ENCODE data around the gene PTPN3.

Gene PTPN3

DNA sequence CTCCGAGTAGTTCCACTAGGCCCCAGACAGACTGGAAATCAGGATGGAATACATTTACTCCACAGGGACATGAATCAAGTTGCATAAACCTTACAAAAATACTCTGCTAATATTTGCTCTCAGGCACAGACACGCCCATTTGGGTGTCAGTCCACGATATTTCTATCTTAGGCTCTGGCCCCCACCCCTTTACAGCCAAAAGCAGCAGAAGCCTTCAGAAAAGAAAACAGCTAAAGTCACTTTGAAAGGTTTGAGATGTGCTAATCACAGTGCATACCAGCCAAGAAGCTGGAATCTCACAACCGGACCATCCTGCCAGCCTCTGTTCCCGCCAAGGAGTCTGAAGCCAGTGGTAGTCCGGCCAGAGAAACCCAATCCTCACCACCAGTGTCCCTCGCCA is 22.6 kb downstream of the PTPN3 start:
- no peak for DNase-seq

GRCh38 chr9:109474944-109475343 is 23.2 kb downstream of the PTPN3 start:
- no peak for DNase-seq

DNA sequence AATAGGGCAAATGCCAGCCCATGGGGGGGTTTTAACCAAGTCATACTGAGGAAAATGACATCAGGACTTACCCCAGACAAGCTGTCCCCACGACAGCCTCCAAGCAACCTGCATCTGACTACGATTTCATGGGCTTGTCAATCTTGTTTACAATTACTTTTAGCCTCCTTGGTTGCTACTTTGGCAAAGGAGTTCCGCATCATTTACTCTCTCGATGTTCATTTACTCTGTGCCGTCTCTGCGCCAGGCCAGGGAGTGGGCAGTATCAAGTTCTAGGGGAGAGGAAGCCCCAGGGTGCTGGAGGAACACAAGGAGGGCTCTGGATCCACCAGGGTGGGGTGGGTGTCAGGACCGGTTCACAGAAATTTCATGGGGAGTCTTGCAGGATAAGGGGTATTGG is 23.9 kb downstream of the PTPN3 start:
- DNase-seq, result no peak

GRCh38 chr9:109473329-109473728 is 24.8 kb downstream of the PTPN3 start:
- no peak for DNase-seq

GRCh38 chr9:109471475-109472393 is 26.4 kb downstream of the PTPN3 start:
- no peak for DNase-seq

- peak; percentile 22 to 50 for DNase-seq
These were observed 28.3 kb downstream of the PTPN3 start for GRCh38 chr9:109469646-109470358.

GRCh38 chr9:109468927-109469326 is 29.2 kb downstream of the PTPN3 start:
- no peak for DNase-seq

DNA sequence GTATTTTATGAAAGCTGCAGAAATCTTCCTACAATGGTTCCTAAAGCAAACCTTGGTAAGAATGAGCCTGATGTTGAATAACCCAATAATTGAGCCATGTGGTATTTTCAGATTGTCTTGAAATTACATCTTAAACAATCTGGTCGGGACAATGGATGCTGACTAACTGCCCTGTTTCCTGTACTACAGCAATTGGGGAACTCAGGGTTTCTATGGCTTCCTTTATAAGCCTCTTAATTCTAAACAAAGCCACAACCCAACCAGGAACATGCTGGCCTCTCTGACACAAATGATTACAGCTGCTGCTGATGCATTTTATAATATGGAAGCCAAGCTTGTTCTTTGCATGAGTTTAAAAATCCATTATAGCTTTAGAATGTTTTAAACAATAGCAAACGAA is 30.2 kb downstream of the PTPN3 start:
- peak; percentile 17 to 20 for DNase-seq

DNA sequence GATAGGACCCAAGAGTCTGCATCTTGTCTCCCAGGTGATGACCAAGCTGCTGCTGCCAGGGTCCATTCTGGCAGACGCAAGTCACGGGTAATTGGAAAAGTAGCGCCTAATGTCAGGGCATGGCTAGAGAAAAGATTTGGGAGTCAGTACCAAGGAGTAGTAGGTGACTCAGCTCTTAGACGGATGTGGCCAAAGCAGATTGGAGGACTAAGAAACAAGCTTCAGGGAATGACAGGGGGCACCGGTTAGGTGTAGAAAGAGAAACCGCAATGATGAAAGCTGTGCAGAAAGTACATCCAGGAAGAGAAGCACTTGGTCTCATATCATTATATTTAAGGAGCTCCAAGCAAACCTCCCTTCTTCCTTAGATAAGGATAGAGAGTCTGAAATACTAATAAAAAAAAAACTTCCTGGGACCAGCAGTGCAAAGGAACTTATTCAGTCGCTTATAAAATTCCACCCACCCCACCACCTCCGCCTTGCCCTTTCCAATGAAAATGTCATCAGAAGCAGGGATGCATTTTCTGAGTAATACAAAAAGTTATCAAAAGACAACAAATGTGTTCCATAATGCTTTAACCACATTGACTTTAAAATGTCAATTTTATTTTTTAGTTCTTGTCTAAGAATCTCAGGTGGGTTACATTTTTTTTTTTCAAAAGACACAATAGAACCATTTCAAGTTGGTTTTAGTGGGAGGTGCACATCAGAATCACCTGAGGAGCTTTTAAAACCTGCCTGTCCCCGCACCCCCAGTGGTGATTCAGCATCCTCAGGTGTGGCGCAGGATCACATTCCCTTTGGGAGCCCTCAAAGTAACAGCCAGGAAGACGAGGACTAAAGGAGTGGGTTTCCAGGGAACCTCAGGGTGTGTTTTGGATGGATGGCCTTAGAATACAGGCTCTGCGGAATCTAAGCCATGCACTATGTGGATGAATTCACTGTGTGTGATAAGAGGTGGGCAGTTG is 31.2 kb downstream of the PTPN3 start:
- DNase-seq, result no peak

DNA sequence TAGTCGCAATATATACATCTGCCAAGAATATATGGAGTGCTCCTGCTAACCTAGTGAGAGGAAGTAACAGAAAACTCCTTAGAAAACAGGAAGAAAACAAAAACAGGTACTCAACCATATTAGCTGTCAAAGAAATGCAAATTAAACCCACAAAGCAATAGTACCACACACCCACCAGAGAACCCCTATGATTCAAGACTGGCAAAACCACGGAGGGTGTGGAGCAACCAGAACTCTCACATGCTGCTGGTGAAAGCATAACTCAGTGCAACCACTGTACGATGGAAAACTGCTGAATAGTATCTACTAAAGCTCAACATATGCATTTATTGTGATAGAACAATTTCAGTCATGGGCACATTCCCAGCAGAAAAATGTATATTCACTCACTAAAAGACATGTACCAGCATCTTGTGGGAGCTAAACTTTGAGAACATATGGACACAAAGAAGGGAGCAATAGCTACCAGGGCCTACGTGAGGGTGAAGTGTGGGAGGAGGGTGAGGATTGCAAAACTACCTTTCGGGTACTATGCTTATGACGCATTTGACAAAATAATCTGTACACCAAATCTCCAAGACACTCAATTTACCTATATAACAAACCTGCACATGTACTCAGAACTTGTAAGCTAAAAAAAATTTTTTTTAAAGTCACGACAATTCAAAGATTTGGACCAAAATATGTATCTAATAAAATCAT is 34.0 kb downstream of the PTPN3 start:
- DNase-seq, result no peak

- no peak for DNase-seq
These were observed 37.5 kb downstream of the PTPN3 start for GRCh38 chr9:109460576-109460975.

GRCh38 chr9:109459423-109459822 is 38.7 kb downstream of the PTPN3 start:
- no peak for DNase-seq

GRCh38 chr9:109458453-109459211 is 39.5 kb downstream of the PTPN3 start:
- DNase-seq, result no peak

DNA sequence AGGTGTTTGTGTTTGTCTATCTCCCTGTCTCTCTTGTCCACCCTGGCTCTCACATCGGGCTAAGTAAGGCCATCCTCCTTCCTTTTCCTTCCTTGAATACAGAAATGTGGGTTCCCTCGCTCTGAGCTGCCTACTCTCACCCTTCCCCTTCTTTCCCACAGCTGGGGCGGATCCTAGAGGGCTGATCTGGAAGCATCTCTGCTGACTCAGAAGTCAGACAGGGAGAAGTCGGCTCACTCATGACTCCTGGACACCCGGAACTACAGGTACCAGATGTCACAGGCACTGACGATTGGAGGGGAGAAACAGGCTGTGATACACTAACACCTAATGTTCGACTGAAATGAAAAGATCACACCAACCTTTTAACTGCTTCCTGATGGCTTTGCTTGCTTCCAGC is 41.3 kb downstream of the PTPN3 start:
- DNase-seq, result no peak

- no peak for DNase-seq
These were observed 42.2 kb downstream of the PTPN3 start for GRCh38 chr9:109455861-109456260.

GRCh38 chr9:109455391-109455790 is 42.7 kb downstream of the PTPN3 start:
- DNase-seq, result no peak

GRCh38 chr9:109454601-109455155 is 43.4 kb downstream of the PTPN3 start:
- DNase-seq, result no peak

DNA sequence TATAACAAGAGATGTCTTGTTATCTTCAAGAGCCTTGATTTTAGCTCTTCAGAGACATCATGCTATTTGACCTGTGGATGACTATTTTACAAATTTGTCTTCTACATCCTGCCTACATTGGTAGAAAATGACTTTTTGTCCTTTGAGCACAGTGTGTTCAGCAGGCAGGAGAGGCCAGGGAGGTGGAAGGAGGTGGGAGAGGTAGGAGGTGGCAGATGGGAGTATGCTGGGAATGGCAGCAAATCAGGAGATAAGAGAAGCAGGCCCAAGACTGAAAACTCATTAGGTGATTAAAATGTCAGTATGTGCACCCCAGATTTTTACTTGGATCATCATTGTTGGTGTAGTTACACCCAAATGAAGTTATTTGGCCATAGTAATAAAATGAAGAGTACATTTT is 44.1 kb downstream of the PTPN3 start:
- no peak for DNase-seq

GRCh38 chr9:109453210-109453842 is 44.8 kb downstream of the PTPN3 start:
- DNase-seq, result no peak

DNA sequence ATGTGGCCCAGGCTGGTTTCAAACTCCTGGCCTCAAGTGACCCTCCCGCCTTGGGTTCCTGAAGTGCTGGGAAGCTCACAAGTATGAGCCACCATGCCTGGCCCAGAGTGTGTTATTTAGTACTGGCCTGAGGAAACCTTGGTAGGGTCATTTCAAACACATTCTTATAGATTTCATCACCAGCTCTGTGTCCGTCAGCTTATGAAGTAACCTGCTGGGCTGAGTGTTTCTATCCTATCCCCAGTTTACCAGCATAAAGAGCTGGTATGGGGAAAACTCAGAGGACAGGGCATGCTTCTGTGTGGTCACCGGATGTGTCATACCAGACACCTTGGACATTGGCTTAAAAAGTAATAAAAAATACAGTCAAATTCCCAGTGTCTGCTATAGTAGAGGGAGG is 45.3 kb downstream of the PTPN3 start:
- no peak for DNase-seq

All from NCI-H1930 (cell line).